ENCODE measurements around the gene SLC40A1. TPM values are rescaled to one million over a fixed set of nuclear protein-coding genes. Genes with fewer than 3 reads are reported as not detected.

Gene SLC40A1, protein sequence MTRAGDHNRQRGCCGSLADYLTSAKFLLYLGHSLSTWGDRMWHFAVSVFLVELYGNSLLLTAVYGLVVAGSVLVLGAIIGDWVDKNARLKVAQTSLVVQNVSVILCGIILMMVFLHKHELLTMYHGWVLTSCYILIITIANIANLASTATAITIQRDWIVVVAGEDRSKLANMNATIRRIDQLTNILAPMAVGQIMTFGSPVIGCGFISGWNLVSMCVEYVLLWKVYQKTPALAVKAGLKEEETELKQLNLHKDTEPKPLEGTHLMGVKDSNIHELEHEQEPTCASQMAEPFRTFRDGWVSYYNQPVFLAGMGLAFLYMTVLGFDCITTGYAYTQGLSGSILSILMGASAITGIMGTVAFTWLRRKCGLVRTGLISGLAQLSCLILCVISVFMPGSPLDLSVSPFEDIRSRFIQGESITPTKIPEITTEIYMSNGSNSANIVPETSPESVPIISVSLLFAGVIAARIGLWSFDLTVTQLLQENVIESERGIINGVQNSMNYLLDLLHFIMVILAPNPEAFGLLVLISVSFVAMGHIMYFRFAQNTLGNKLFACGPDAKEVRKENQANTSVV
- 5.9 and 107 TPM in 2 replicates for total RNA-seq

GRCh38 chr2:189580658-189581353 is at the start of gene SLC40A1:
SLC40A1 (minus strand) TSS chr2:189580786; CDS start chr2:189580460, 326 bp downstream.

Other genes with a start within 250 kb of the SLC40A1 start
- 59.8 and 64.2 TPM in 2 replicates for gene WDR75, start 139.3 kb downstream of the SLC40A1 start, total RNA-seq
- gene ASNSD1, start 80.7 kb upstream of the SLC40A1 start, total RNA-seq: 75.5 and 80.7 TPM in 2 replicates
- 5.4 and 9.0 TPM in 2 replicates for gene ANKAR, start 93.9 kb upstream of the SLC40A1 start, total RNA-seq
- 10.7 TPM in 2 replicates for gene OSGEPL1, start 182.0 kb upstream of the SLC40A1 start, total RNA-seq
- gene ORMDL1, start 203.6 kb upstream of the SLC40A1 start, total RNA-seq: 45.2 and 69.9 TPM in 2 replicates
- 28.0 and 38.6 TPM in 2 replicates for gene PMS1, start 203.7 kb upstream of the SLC40A1 start, total RNA-seq